MM.1S (cell line): ENCODE measurements around the gene MLLT11.

ENCODE experiments used
- EZH2 ChIP-seq: fragments of 300-600 bp; sonication (generic); optimal IDR thresholded peaks from 2 replicates; pipeline ENCODE3; 2017; ENCODE audit warnings: low read depth, mild to moderate bottlenecking, antibody characterized with exemption, low read length, mixed read lengths
- EZH2phosphoT487 ChIP-seq: fragments of 300-600 bp; sonication (generic); IDR thresholded peaks from 2 replicates; pipeline ENCODE4 v1.6.1; 2018; ENCODE audit warnings: antibody characterized with exemption, low read length
- TF ChIP-seq, protein P1 (sequence below): fragments of 300-600 bp; sonication (generic); IDR thresholded peaks from 2 replicates; pipeline ENCODE4 v1.5.1; 2016; ENCODE audit warnings: antibody characterized with exemption, low read length, mixed read lengths

DNA sequence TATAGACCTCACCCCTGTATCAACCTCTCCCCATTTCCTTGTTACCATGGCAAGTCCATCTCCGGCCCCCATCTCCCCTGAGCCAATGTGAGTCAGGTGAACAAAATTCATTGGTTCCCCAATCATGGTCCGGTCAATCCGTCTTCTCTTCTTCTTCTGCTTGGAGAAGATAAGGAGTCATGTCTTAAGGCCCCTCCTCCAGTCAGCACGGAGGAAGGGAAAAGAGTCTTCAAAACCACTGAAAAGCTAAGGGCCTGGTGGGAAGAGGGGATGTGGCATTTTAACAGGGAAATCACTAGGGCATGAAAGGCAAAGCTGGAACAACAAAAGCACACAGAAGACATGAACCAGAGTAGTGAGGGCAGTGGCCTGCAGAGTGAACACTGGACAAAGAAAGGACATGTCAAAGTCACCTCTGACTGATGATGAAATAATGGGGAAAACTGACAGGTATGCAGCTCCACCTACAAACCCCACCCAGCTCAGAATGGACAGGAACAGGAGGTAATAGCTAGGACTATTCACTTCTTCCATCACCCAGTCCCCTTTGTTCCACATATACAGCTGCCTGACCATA is 5.1 kb upstream of the MLLT11 start:
- TF ChIP-seq, protein P1, sequence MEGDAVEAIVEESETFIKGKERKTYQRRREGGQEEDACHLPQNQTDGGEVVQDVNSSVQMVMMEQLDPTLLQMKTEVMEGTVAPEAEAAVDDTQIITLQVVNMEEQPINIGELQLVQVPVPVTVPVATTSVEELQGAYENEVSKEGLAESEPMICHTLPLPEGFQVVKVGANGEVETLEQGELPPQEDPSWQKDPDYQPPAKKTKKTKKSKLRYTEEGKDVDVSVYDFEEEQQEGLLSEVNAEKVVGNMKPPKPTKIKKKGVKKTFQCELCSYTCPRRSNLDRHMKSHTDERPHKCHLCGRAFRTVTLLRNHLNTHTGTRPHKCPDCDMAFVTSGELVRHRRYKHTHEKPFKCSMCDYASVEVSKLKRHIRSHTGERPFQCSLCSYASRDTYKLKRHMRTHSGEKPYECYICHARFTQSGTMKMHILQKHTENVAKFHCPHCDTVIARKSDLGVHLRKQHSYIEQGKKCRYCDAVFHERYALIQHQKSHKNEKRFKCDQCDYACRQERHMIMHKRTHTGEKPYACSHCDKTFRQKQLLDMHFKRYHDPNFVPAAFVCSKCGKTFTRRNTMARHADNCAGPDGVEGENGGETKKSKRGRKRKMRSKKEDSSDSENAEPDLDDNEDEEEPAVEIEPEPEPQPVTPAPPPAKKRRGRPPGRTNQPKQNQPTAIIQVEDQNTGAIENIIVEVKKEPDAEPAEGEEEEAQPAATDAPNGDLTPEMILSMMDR: no peak
- no peak for TF ChIP-seq EZH2phosphoT487
- no peak for TF ChIP-seq EZH2
